ENCODE results near the gene SENP3. TPM values are rescaled to one million over a fixed set of nuclear protein-coding genes. Genes with fewer than 3 reads are reported as not detected.

SENP3 gene
- total and polyA plus RNA-seq, 8 donors = 22.0 to 78.6 (median 51.5) TPM

DNA sequence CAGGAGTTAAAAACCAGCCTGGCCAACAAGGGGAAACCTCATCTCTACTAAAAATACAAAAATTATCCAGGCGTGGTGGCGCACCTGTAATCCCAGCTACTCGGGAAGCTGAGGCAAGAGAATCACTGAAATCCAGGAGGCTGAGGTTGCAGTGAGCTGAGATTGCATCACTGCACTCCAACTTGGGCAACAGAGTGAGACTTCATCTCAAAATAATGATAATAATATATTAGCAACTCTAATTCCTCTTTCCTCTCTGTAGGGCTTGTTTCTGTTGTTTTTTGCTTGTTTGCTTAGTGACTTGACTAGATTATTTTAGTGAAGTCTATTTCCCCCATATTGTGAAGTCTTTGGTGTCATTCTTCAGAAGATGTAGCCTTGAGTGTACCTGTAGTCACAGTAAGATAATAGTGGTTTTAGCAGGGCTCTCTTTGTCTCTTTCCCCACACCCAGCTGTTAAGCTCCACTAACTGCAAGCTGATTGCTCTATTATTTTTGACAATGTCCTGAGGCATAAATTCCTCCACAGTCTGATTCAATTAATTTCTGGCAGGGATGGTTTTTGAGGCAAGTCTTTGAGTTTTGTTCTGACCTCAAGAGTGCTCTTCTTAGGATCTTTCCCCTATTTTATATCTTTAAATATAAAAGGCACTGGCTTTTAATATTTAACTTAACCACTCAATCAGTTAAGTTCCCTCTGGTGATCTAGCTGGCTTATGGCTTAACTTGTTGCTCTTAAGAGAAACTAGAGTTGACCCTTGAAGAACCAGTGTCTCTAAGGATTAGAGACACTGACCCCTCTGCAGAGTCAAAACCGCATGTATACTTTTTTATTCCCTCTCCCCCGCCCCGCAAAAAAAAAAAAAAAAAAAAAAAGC lies 31.5 kb upstream of the SENP3 start:
- H3K4me3 ChIP-seq = no peak overlapping the region
- intact Hi-C loops (cut with DNase I; ENCODE audit: low total_unique reads) = no loop called here
- H3K27me3 ChIP-seq = no peaks in the 10 kb centered on the region
- TF ChIP-seq EP300 (IDR thresholded peaks at IDR 0.05) = no peak
- TF ChIP-seq CTCF (IDR thresholded peaks at IDR 0.05) = no peak
- no peak for TF ChIP-seq POLR2AphosphoS5 (IDR thresholded peaks at IDR 0.05)
- TF ChIP-seq POLR2A (IDR thresholded peaks at IDR 0.05) = no peak
- no peak for DNase-seq
- peaks cover 0 to 3% (median 0%) of the 10 kb centered on the region in 4 donors for H3K4me1 ChIP-seq
- H3K9me3 ChIP-seq = peaks cover 0 to 27% (median 13%) of the 10 kb centered on the region in 4 donors
- WGBS, 5 donors = 87 to 95% (median 91%) methylated on average over 6 of the region's 6 CpGs
- no peaks in the 10 kb centered on the region for H3K36me3 ChIP-seq
- no peak overlapping the region for H3K27ac ChIP-seq

- no peaks in the 10 kb centered on the region for H3K36me3 ChIP-seq
Observed at GRCh38 chr17:7538050-7538449, 23.7 kb upstream of the SENP3 start.

GRCh38 chr17:7538891-7539545 lies 22.7 kb upstream of the SENP3 start:
- TF ChIP-seq EP300 (IDR thresholded peaks at IDR 0.05) (no peak), POLR2A (IDR thresholded peaks at IDR 0.05) (no peak), POLR2AphosphoS5 (IDR thresholded peaks at IDR 0.05) (no peak), CTCF (IDR thresholded peaks at IDR 0.05) (no peak)
- DNase-seq = no peak
- Histone ChIP-seq H3K4me3 (no peak overlapping the region), H3K27me3 (no peaks in the 10 kb centered on the region), H3K36me3 (no peaks in the 10 kb centered on the region), H3K27ac (no peak overlapping the region), H3K9me3 (peaks cover 0 to 15% (median 8%) of the 10 kb centered on the region in 4 donors), H3K4me1 (no peaks in the 10 kb centered on the region)
- intact Hi-C loops (cut with DNase I; ENCODE audit: low total_unique reads) = no loop called here
- 72 to 79% (median 77%) methylated on average over 11 of the region's 11 CpGs for WGBS, 5 donors

More at GRCh38 chr17:7538050-7538449, 23.7 kb upstream of the SENP3 start:
- DNase-seq = no peak
- Histone ChIP-seq H3K27ac (no peak overlapping the region), H3K9me3 (peaks cover 0 to 15% (median 8%) of the 10 kb centered on the region in 4 donors), H3K27me3 (no peaks in the 10 kb centered on the region), H3K4me1 (no peaks in the 10 kb centered on the region), H3K4me3 (no peak overlapping the region)
- intact Hi-C loops (cut with DNase I; ENCODE audit: low total_unique reads) = no loop called here
- no peak for TF ChIP-seq POLR2A (IDR thresholded peaks at IDR 0.05)
- TF ChIP-seq EP300 (IDR thresholded peaks at IDR 0.05) = no peak
- no peak for TF ChIP-seq POLR2AphosphoS5 (IDR thresholded peaks at IDR 0.05)
- no peak for TF ChIP-seq CTCF (IDR thresholded peaks at IDR 0.05)
- 60 to 94% (median 76%) methylated on average over 3 of the region's 3 CpGs for WGBS, 5 donors

DNA sequence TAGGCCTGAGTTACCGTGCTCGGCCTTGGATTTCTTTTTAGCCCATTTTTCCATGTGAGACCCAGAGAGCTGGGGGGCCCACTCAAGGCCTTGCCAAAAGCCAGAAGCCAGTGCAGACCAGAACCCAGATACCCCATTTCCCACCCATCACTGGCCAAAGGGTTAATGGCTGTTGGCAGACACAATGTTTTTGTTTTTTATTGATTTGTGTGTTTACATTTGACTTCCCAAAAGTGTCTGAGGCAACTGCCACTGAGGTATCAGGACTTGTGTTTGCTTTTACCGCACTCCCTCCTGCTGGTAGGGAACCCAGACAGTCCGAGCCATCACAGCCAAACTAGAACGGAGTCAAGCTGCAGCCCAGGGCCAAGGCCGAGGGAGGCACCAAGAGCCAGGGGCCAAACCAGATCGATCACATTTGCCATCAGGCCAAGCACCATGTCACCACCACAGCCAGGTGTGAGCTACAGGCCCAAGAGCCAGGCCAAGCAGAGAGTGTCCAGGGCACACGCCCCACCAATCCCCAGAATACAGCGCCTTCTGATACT lies 20.6 kb upstream of the SENP3 start:
- H3K36me3 ChIP-seq = no peaks in the 10 kb centered on the region
- no peaks in the 10 kb centered on the region for H3K27me3 ChIP-seq
- DNase-seq = no peak
- H3K4me1 ChIP-seq = no peaks in the 10 kb centered on the region
- H3K4me3 ChIP-seq = no peak overlapping the region
- WGBS, 5 donors = 94 to 97% (median 95%) methylated on average over 7 to 9 of the region's 9 CpGs
- peaks cover 0 to 15% (median 8%) of the 10 kb centered on the region in 4 donors for H3K9me3 ChIP-seq
- no peak overlapping the region for H3K27ac ChIP-seq
- intact Hi-C loops (cut with DNase I; ENCODE audit: low total_unique reads) = no loop called here
- no peak for TF ChIP-seq POLR2A (IDR thresholded peaks at IDR 0.05)
